ENCODE data around the gene NBEA.
"Not testable (repeated sequence)": the region's sequence is repeated elsewhere in the genome, so short reads cannot be mapped to it uniquely, and the experiment has no call there.

NBEA gene

GRCh38 chr13:35055705-35056104, 113.6 kb downstream of the NBEA start:
- in situ Hi-C loops (cut with MboI; ENCODE audit: low sequenced_read_pairs): no loop called here

- in situ Hi-C loops (cut with MboI; ENCODE audit: low sequenced_read_pairs): no loop called here
Observed at GRCh38 chr13:35057858-35058257, 115.8 kb downstream of the NBEA start.

- in situ Hi-C loops (cut with MboI; ENCODE audit: low sequenced_read_pairs): not testable (repeated sequence)
Observed at GRCh38 chr13:35058585-35058984, 116.5 kb downstream of the NBEA start.

GRCh38 chr13:35086667-35087066, 144.6 kb downstream of the NBEA start:
- in situ Hi-C loops (cut with MboI; ENCODE audit: low sequenced_read_pairs): no loop called here

GRCh38 chr13:35092251-35092650, 150.2 kb downstream of the NBEA start:
- in situ Hi-C loops (cut with MboI; ENCODE audit: low sequenced_read_pairs): no loop called here

GRCh38 chr13:35092751-35093150, 150.7 kb downstream of the NBEA start:
- in situ Hi-C loops (cut with MboI; ENCODE audit: low sequenced_read_pairs): no loop called here

- in situ Hi-C loops (cut with MboI; ENCODE audit: low sequenced_read_pairs): no loop called here
Observed at GRCh38 chr13:35093356-35093755, 151.3 kb downstream of the NBEA start.

GRCh38 chr13:35106771-35107170, 164.7 kb downstream of the NBEA start:
- in situ Hi-C loops (cut with MboI; ENCODE audit: low sequenced_read_pairs): not testable (repeated sequence)

- in situ Hi-C loops (cut with MboI; ENCODE audit: low sequenced_read_pairs): no loop called here
Observed at GRCh38 chr13:35107535-35107934, 165.5 kb downstream of the NBEA start.

- in situ Hi-C loops (cut with MboI; ENCODE audit: low sequenced_read_pairs): not testable (repeated sequence)
Observed at GRCh38 chr13:35113612-35114011, 171.5 kb downstream of the NBEA start.

- in situ Hi-C loops (cut with MboI; ENCODE audit: low sequenced_read_pairs): no loop called here
Observed at GRCh38 chr13:35127466-35127865, 185.4 kb downstream of the NBEA start.

GRCh38 chr13:35129500-35129899, 187.4 kb downstream of the NBEA start:
- in situ Hi-C loops (cut with MboI; ENCODE audit: low sequenced_read_pairs): no loop called here

- in situ Hi-C loops (cut with MboI; ENCODE audit: low sequenced_read_pairs): no loop called here
Observed at GRCh38 chr13:35131471-35131870, 189.4 kb downstream of the NBEA start.

GRCh38 chr13:35136585-35136984, 194.5 kb downstream of the NBEA start:
- in situ Hi-C loops (cut with MboI; ENCODE audit: low sequenced_read_pairs): no loop called here

- in situ Hi-C loops (cut with MboI; ENCODE audit: low sequenced_read_pairs): no loop called here
Observed at GRCh38 chr13:35139591-35139990, 197.5 kb downstream of the NBEA start.

GRCh38 chr13:35140321-35140720, 198.3 kb downstream of the NBEA start:
- in situ Hi-C loops (cut with MboI; ENCODE audit: low sequenced_read_pairs): no loop called here

GRCh38 chr13:35140831-35141230, 198.8 kb downstream of the NBEA start:
- in situ Hi-C loops (cut with MboI; ENCODE audit: low sequenced_read_pairs): no loop called here

- in situ Hi-C loops (cut with MboI; ENCODE audit: low sequenced_read_pairs): no loop called here
Observed at GRCh38 chr13:35143123-35143522, 201.1 kb downstream of the NBEA start.

- in situ Hi-C loops (cut with MboI; ENCODE audit: low sequenced_read_pairs): no loop called here
Observed at GRCh38 chr13:35144166-35144890, 202.3 kb downstream of the NBEA start.

GRCh38 chr13:35146686-35147085, 204.6 kb downstream of the NBEA start:
- in situ Hi-C loops (cut with MboI; ENCODE audit: low sequenced_read_pairs): no loop called here

GRCh38 chr13:35157143-35157755, 215.2 kb downstream of the NBEA start:
- in situ Hi-C loops (cut with MboI; ENCODE audit: low sequenced_read_pairs): no loop called here

GRCh38 chr13:35159041-35159440, 217.0 kb downstream of the NBEA start:
- in situ Hi-C loops (cut with MboI; ENCODE audit: low sequenced_read_pairs): no loop called here

- in situ Hi-C loops (cut with MboI; ENCODE audit: low sequenced_read_pairs): no loop called here
Observed at GRCh38 chr13:35160896-35161295, 218.8 kb downstream of the NBEA start.
